HepG2 (cell line): Measurements from ENCODE around the gene UNC13D. TPM values are rescaled to one million over a fixed set of nuclear protein-coding genes. Genes with fewer than 3 reads are reported as not detected.

ENCODE experiments used
- ATAC-seq: fragments of 200-7000 bp; cut with Tn5 transposase; 3 replicates; pipeline ENCODE4 v1.9.1; 2020; ENCODE audit warnings: mild to moderate bottlenecking, moderate library complexity
- BruUV-seq: library from RNA; stranded (reverse); fragments of 400-500 nt; replicated peaks from 2 replicates; lab custom pipeline; 2021; lab: Mats Ljungman, UMichigan
- CTCF ChIA-PET: fragments of 300-600 bp; formaldehyde crosslinking; extraction: SDS; loops from one replicate; lab custom pipeline; 2021; ENCODE audit warnings: low total read pairs, inconsistent platforms, low intra/inter-chr PET ratio; lab: Yijun Ruan, JAX
- POLR2A ChIA-PET: fragments of 350-600 bp; sonication (Branson Sonifier 250); formaldehyde crosslinking; loops from one replicate; lab custom pipeline; 2020; ENCODE audit warnings: antibody characterized with exemption, inconsistent platforms; lab: Yijun Ruan, JAX
- DNase-seq: peaks from one replicate; pipeline ENCODE4 v3.0.0-alpha.2; 2015; ENCODE audit warnings: low spot score
- FAIRE-seq: peaks from 3 replicates; lab custom pipeline; 2011; peaks lifted over from hg19 to GRCh38; lab: Jason Lieb, UNC
- H2AFZ ChIP-seq: one replicate; pipeline ENCODE4 v1.6.1; 2011; ENCODE audit warnings: low read length, inconsistent platforms
- H3K27ac ChIP-seq: fragments of 300-600 bp; 3 replicates; pipeline ENCODE4 v1.8.0; 2011; ENCODE audit warnings: mixed run types, mild to moderate bottlenecking, mixed read lengths, low read length, inconsistent platforms; ENCODE audit not compliant: insufficient read depth; ENCODE audit errors: extremely low read length
- H3K27me3 ChIP-seq, 2 experiments: fragments of 200-600 bp in 1 of 2; 2 replicates in 1 of 2; 3 replicates in 1 of 2; pipeline versions ENCODE4 v1.6.0 to v1.8.0; 2011; ENCODE audit warnings: low read length in 2 of 2, mild to moderate bottlenecking in 2 of 2, moderate library complexity in 2 of 2, inconsistent platforms in 1 of 2; ENCODE audit not compliant: insufficient read depth in 2 of 2, control insufficient read depth in 1 of 2
- H3K36me3 ChIP-seq, 2 experiments: fragments of 200-600 bp in 1 of 2; replicated peaks in 1 of 2; 2 replicates in 1 of 2; 3 replicates in 1 of 2; pipeline versions ENCODE4 v1.5.1 to v1.8.0; 2011; ENCODE audit warnings: low read length in 2 of 2, inconsistent platforms in 1 of 2; ENCODE audit not compliant: insufficient read depth in 2 of 2, control insufficient read depth in 1 of 2
- H3K4me1 ChIP-seq: 2 replicates; pipeline ENCODE4 v1.5.1; 2012; ENCODE audit warnings: low read length, inconsistent platforms; ENCODE audit not compliant: insufficient read depth
- H3K4me2 ChIP-seq: 2 replicates; pipeline ENCODE4 v1.6.0; 2011; ENCODE audit warnings: low read depth, low read length, inconsistent platforms
- H3K4me3 ChIP-seq, 3 experiments: fragments of 200-600 bp in 1 of 3; sonication (generic), shearing (Covaris generic) in 1 of 3; replicated peaks in 1 of 3; 2 replicates each; pipeline ENCODE4 v1.5.1; 2011 to 2016; ENCODE audit warnings: low read length in 3 of 3, inconsistent platforms in 2 of 3, low read depth in 2 of 3, mild to moderate bottlenecking in 2 of 3, control low read depth in 1 of 3, mixed read lengths in 1 of 3; ENCODE audit not compliant: insufficient read depth in 1 of 3
- H3K79me2 ChIP-seq: one replicate; pipeline ENCODE4 v1.6.1; 2011; ENCODE audit warnings: low read length, inconsistent platforms; ENCODE audit not compliant: insufficient read depth
- H3K9ac ChIP-seq: 2 replicates; pipeline ENCODE4 v1.6.0; 2011; ENCODE audit warnings: mild to moderate bottlenecking, low read depth, low read length, inconsistent platforms; ENCODE audit not compliant: insufficient read depth
- H3K9me3 ChIP-seq: 2 replicates; pipeline ENCODE4 v1.5.1; 2012; ENCODE audit warnings: mild to moderate bottlenecking, low read length
- H4K20me1 ChIP-seq: 2 replicates; pipeline ENCODE4 v1.6.0; 2011; ENCODE audit warnings: inconsistent platforms, mild to moderate bottlenecking, low read length, moderate library complexity; ENCODE audit not compliant: insufficient read depth
- AKNA ChIP-seq: sonication (generic); formaldehyde crosslinking; IDR thresholded peaks from 2 replicates; pipeline ENCODE4 v1.4.0; 2020; ENCODE audit warnings: missing genetic modification reagents, borderline replicate concordance
- CSRNP1 ChIP-seq: sonication (generic); formaldehyde crosslinking; IDR thresholded peaks from 2 replicates; pipeline ENCODE4 v1.8.1; 2023; ENCODE audit warnings: mild to moderate bottlenecking, missing genetic modification reagents
- GPN1 ChIP-seq: sonication (generic); formaldehyde crosslinking; IDR thresholded peaks from 2 replicates; pipeline ENCODE4 v1.5.1; 2020; ENCODE audit warnings: missing genetic modification reagents, borderline replicate concordance
- IKZF5 ChIP-seq: IDR thresholded peaks from 2 replicates; pipeline ENCODE4 v1.6.1; 2018; ENCODE audit warnings: missing genetic modification reagents, mild to moderate bottlenecking, missing compliant biosample characterization
- MEIS2 ChIP-seq: sonication (generic); formaldehyde crosslinking; IDR thresholded peaks from 2 replicates; pipeline ENCODE4 v1.9.0; 2021; ENCODE audit warnings: mild to moderate bottlenecking, missing genetic modification reagents
- PITX1 ChIP-seq: sonication (generic); formaldehyde crosslinking; IDR thresholded peaks from 2 replicates; pipeline ENCODE4 v1.5.1; 2020; ENCODE audit warnings: mild to moderate bottlenecking, missing genetic modification reagents
- POLR2A ChIP-seq, 2 experiments: IDR thresholded peaks; 2 replicates each; pipeline ENCODE4 v1.6.1; 2011; ENCODE audit warnings: low read depth in 2 of 2, low read length in 2 of 2, mild to moderate bottlenecking in 1 of 2, moderate library complexity in 1 of 2; ENCODE audit not compliant: insufficient read depth in 1 of 2
- RBM22 ChIP-seq: fragments of 200-400 bp; formaldehyde crosslinking; optimal IDR thresholded peaks from 2 replicates; pipeline ENCODE3; 2017; ENCODE audit warnings: mild to moderate bottlenecking, low read length, moderate library complexity
- ZFY ChIP-seq: sonication (generic); formaldehyde crosslinking; IDR thresholded peaks from 2 replicates; pipeline ENCODE4 v1.4.0; 2020; ENCODE audit warnings: missing genetic modification reagents
- ZNF468 ChIP-seq: sonication (generic); formaldehyde crosslinking; IDR thresholded peaks from 2 replicates; pipeline ENCODE4 v1.8.0; 2022; ENCODE audit warnings: mild to moderate bottlenecking, moderate library complexity, missing genetic modification reagents
- ZNF547 ChIP-seq: sonication (generic); formaldehyde crosslinking; IDR thresholded peaks from 2 replicates; pipeline ENCODE4 v1.5.1; 2020; ENCODE audit warnings: mild to moderate bottlenecking, missing genetic modification reagents
- ZNF574 ChIP-seq: sonication (generic); formaldehyde crosslinking; IDR thresholded peaks from 2 replicates; pipeline ENCODE4 v1.4.0; 2020; ENCODE audit warnings: missing genetic modification reagents
- WGBS: methylation state at CpG from one replicate; pipeline ENCODE4 v1.1.6; 2017; ENCODE audit warnings: low lambda C conversion rate; 5-methylcytosine and 5-hydroxymethylcytosine counted together
- in situ Hi-C: cut with HindIII; loops from 2 replicates; pipeline ENCODE4 v1.10.0; 2017; ENCODE audit warnings: low pct_unique_long_range_greater_than_20kb; ENCODE audit not compliant: extremely low pct_ligation_motif_present
- intact Hi-C: fragments of 100-400 bp; cut with micrococcal nuclease; formaldehyde crosslinking; loops from one replicate; pipeline ENCODE4 v1.10.0; 2022; ENCODE audit not compliant: unreplicated experiment
- polyA plus RNA-seq, 8 experiments: library from polyadenylated mRNA; depleted of rRNA in 3 of 8; stranded (reverse) in 7 of 8; unstranded in 1 of 8; fragments of >200 nt; fragmentation: Illumina TruSeq in 4 of 8; extraction: Trizol in 4 of 8; gene quantifications; 2 replicates each; pipeline versions ENCODE4 v1.2.1 to v1.2.3, GENCODE V29; 2011 to 2016; ENCODE audit warnings: low read depth in 4 of 8, missing spikeins in 1 of 8, mixed read lengths in 1 of 8; ENCODE audit not compliant: insufficient read depth in 1 of 8
- total RNA-seq, 5 experiments: library from RNA; depleted of rRNA; stranded (reverse); fragments of >200 nt; fragmentation: Illumina TruSeq; extraction: Trizol; gene quantifications; 2 replicates each; pipeline ENCODE4 v1.2.3, GENCODE V29; 2016; ENCODE audit warnings: low read depth in 1 of 5

UNC13D gene
- total and polyA plus RNA-seq, 2 of the 13 experiments (the other 11 are each of a cell fraction or from before 2014, with no cell fraction given): 29.7 to 42.7 TPM

GRCh38 chr17:75821552-75821951 lies 22.7 kb downstream of the UNC13D start:
- Histone ChIP-seq H3K9ac (no peak overlapping the region), H3K9me3 (no peaks in the 10 kb centered on the region), H3K27ac (no peak overlapping the region), H2AFZ (no peak overlapping the region), H3K4me3 (no peak overlapping the region), H4K20me1 (no peaks in the 10 kb centered on the region), H3K4me1 (peaks cover 3% of the 10 kb centered on the region), H3K4me2 (no peak overlapping the region), H3K79me2 (no peaks in the 10 kb centered on the region), H3K36me3 (peaks cover 46 to 75% of the 10 kb centered on the region in 2 experiments), H3K27me3 (no peaks in the 10 kb centered on the region)
- DNase-seq (no peak), ATAC-seq (no peak), FAIRE-seq (no peak)
- no TSS peak for BruUV-seq
- in situ Hi-C loops (no loop called here), intact Hi-C loops (no loop called here)
- POLR2A ChIA-PET: interaction anchor here (0.6 to 3.9 kb wide), 4 partner anchors 22 to 305 kb away, joined by 3 to 24 read pairs (median 6); partner anchors contain the start of gene UNC13D
- TF ChIP-seq PITX1 (CRISPR knock-in tag): no peak
- TF ChIP-seq MEIS2 (CRISPR knock-in tag): 0 out of 2 replicates have a peak, but pooled peaks have one; percentile 13
- no peak for TF ChIP-seq ZNF547 (CRISPR knock-in tag)
- TF ChIP-seq AKNA: no peak
- no peak for TF ChIP-seq ZFY (CRISPR knock-in tag)
- TF ChIP-seq RBM22: peak; percentile 54
- 0 out of 4 replicates have a peak, but pooled peaks of 1 of the 2 experiments have one; percentile 11 for TF ChIP-seq POLR2A (IDR thresholded peaks at IDR 0.05; ENCODE audit: insufficient read depth in 1 of 2, low read depth in 2 of 2, low read length in 2 of 2)
- no peak for TF ChIP-seq IKZF5 (CRISPR knock-in tag)
- no peak for TF ChIP-seq ZNF574 (CRISPR knock-in tag)
- no peak for TF ChIP-seq ZNF468 (CRISPR knock-in tag)
- no peak for TF ChIP-seq CSRNP1 (CRISPR knock-in tag)
- no peak for TF ChIP-seq GPN1
- CTCF ChIA-PET: no interaction called here
- WGBS: 96% methylated on average over 7 of the region's 7 CpGs
